HEK293 (cell line): ENCODE data around the gene SPRED2.

ENCODE experiments used
- BCL11A ChIP-seq: fragments of 450-650 bp; formaldehyde crosslinking; IDR thresholded peaks from 2 replicates; pipeline ENCODE4 v1.5.1; 2016; ENCODE audit warnings: low read depth, missing biosample characterization, missing genetic modification characterization
- CTCF ChIP-seq: fragments of 450-650 bp; formaldehyde crosslinking; IDR thresholded peaks from 2 replicates; pipeline ENCODE4 v1.5.1; 2016; ENCODE audit warnings: missing biosample characterization, missing genetic modification characterization
- PRDM1 ChIP-seq: fragments of 450-650 bp; formaldehyde crosslinking; IDR thresholded peaks from 2 replicates; pipeline ENCODE4; 2016; ENCODE audit warnings: missing biosample characterization, missing genetic modification characterization
- RBAK ChIP-seq: fragments of 450-650 bp; formaldehyde crosslinking; IDR thresholded peaks from 2 replicates; pipeline ENCODE4 v1.5.1; 2016; ENCODE audit warnings: missing biosample characterization, missing genetic modification characterization
- REST ChIP-seq: fragments of 450-650 bp; formaldehyde crosslinking; IDR thresholded peaks from 2 replicates; pipeline ENCODE4 v1.5.1; 2016; ENCODE audit warnings: missing biosample characterization, missing genetic modification characterization
- YY1 ChIP-seq: fragments of 450-650 bp; formaldehyde crosslinking; IDR thresholded peaks from 2 replicates; pipeline ENCODE4 v1.5.1; 2018; ENCODE audit warnings: missing biosample characterization, missing genetic modification characterization
- ZFP3 ChIP-seq: fragments of 450-650 bp; formaldehyde crosslinking; IDR thresholded peaks from 2 replicates; pipeline ENCODE4 v1.5.1; 2016; ENCODE audit warnings: low read depth, missing biosample characterization, missing genetic modification characterization
- ZNF121 ChIP-seq: fragments of 450-650 bp; formaldehyde crosslinking; IDR thresholded peaks from 2 replicates; pipeline ENCODE4 v1.5.1; 2016; ENCODE audit warnings: missing biosample characterization, missing genetic modification characterization
- ZNF48 ChIP-seq: fragments of 450-650 bp; formaldehyde crosslinking; IDR thresholded peaks from 2 replicates; pipeline ENCODE4 v1.5.1; 2016; ENCODE audit warnings: missing biosample characterization, missing genetic modification characterization

DNA sequence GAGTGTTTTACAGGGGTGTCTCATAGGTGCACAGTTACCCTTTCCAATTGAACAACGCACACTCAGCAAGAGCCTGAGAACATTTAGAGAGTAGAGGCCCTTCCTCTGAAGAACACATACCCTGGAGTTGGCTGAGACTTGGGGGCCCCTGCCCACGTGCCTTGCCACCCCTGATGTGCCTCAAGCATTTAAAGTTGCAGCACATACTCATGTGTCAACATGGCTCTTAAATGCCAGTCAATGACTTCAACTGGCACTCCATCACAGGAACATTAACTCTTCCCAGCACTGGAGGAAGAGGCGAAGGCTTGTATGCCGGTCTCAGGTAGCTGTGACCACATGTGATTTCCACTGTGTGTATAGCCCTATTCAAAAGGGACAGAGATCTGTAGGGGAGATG lies 57.4 kb downstream of the SPRED2 start:
- TF ChIP-seq CTCF (tag by site-specific recombination): no peak
- TF ChIP-seq YY1 (tag by site-specific recombination): no peak
- TF ChIP-seq ZFP3 (tag by site-specific recombination): no peak
- TF ChIP-seq PRDM1 (tag by site-specific recombination): no peak
- no peak for TF ChIP-seq BCL11A (tag by site-specific recombination)
- TF ChIP-seq ZNF48 (tag by site-specific recombination): no peak
- TF ChIP-seq RBAK (tag by site-specific recombination): no peak
- TF ChIP-seq REST (tag by site-specific recombination): no peak
- no peak for TF ChIP-seq ZNF121
